ENCODE measurements around the gene NOXRED1.

- no peak for TF ChIP-seq CTCF (IDR thresholded peaks at IDR 0.05; ENCODE audit: low read depth, low read length)
- no peak for TF ChIP-seq MYC (IDR thresholded peaks at IDR 0.05; ENCODE audit: low read depth, low read length)
Measured at GRCh38 chr14:77359626-77360025, 63.7 kb downstream of the NOXRED1 start.
